ENCODE measurements around the gene ATP1B2.
A peak's percentile ranks its signal among the peaks of the same experiment; 100 is the strongest.

The ATP1B2 gene

GRCh38 chr17:7668482-7668881, 17.8 kb downstream of the ATP1B2 start:
- TF ChIP-seq CTCF (conservative IDR thresholded peaks at IDR 0.05; ENCODE audit: low read length): no peak
- no peak for DNase-seq (ENCODE audit: low read depth)

DNA sequence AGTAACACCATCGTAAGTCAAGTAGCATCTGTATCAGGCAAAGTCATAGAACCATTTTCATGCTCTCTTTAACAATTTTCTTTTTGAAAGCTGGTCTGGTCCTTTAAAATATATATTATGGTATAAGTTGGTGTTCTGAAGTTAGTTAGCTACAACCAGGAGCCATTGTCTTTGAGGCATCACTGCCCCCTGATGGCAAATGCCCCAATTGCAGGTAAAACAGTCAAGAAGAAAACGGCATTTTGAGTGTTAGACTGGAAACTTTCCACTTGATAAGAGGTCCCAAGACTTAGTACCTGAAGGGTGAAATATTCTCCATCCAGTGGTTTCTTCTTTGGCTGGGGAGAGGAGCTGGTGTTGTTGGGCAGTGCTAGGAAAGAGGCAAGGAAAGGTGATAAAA, 22.5 kb downstream of the ATP1B2 start:
- no peak for DNase-seq (ENCODE audit: low read depth)
- peak; percentile 49 for TF ChIP-seq CTCF (conservative IDR thresholded peaks at IDR 0.05; ENCODE audit: low read length)
- no peak overlapping the region for H3K4me3 ChIP-seq (ENCODE audit: low read length)

More at GRCh38 chr17:7668482-7668881, 17.8 kb downstream of the ATP1B2 start:
- no peak overlapping the region for H3K4me3 ChIP-seq (ENCODE audit: low read length)

DNA sequence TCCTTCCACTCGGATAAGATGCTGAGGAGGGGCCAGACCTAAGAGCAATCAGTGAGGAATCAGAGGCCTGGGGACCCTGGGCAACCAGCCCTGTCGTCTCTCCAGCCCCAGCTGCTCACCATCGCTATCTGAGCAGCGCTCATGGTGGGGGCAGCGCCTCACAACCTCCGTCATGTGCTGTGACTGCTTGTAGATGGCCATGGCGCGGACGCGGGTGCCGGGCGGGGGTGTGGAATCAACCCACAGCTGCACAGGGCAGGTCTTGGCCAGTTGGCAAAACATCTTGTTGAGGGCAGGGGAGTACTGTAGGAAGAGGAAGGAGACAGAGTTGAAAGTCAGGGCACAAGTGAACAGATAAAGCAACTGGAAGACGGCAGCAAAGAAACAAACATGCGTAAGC, 24.2 kb downstream of the ATP1B2 start:
- DNase-seq (ENCODE audit: low read depth): no peak
- no peak for TF ChIP-seq CTCF (conservative IDR thresholded peaks at IDR 0.05; ENCODE audit: low read length)
- no peak overlapping the region for H3K4me3 ChIP-seq (ENCODE audit: low read length)

- TF ChIP-seq CTCF (conservative IDR thresholded peaks at IDR 0.05; ENCODE audit: low read length): no peak
- DNase-seq (ENCODE audit: low read depth): no peak
- no peak overlapping the region for H3K4me3 ChIP-seq (ENCODE audit: low read length)
These were observed 25.8 kb downstream of the ATP1B2 start for GRCh38 chr17:7676533-7676932.

GRCh38 chr17:7677388-7678067, 26.8 kb downstream of the ATP1B2 start:
- no peak for DNase-seq (ENCODE audit: low read depth)
- TF ChIP-seq CTCF (conservative IDR thresholded peaks at IDR 0.05; ENCODE audit: low read length): no peak
- no peak overlapping the region for H3K4me3 ChIP-seq (ENCODE audit: low read length)

DNA sequence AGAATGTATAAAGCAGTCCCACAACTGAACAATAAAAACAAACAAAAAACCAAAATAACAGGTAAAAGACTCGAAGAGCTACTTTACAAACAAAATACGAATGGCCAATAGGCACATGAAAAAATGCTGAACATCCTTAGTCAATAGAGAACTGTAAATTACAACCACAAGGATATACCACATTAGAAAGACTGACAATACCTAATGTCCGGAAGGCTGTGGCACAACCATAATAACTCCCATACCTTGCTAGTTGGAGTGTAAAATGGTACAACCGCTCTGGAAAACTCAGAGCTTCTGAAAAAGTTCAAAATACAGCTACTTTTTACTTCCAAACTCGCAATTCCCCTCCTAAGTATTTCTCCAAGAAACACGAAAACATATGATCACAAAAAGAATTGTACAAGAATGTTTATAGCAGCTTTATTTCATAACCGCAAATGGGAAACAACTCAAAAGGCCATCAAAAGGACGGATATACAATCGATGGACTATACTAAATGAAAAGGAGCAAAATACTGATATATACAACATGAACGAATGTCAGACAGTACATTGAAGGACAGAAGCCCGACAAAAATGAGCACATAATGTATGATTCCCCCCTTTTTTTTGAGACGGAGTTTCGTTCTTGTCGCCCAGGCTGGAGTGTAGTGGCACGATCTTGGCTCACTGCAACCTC, 34.3 kb downstream of the ATP1B2 start:
- H3K4me3 ChIP-seq (ENCODE audit: low read length): peak overlapping the region; percentile 99
- DNase-seq (ENCODE audit: low read depth): no peak
- no peak for TF ChIP-seq CTCF (conservative IDR thresholded peaks at IDR 0.05; ENCODE audit: low read length)

All from AG10803 (cell line).